Measurements from ENCODE around the gene RPL10.

DNA sequence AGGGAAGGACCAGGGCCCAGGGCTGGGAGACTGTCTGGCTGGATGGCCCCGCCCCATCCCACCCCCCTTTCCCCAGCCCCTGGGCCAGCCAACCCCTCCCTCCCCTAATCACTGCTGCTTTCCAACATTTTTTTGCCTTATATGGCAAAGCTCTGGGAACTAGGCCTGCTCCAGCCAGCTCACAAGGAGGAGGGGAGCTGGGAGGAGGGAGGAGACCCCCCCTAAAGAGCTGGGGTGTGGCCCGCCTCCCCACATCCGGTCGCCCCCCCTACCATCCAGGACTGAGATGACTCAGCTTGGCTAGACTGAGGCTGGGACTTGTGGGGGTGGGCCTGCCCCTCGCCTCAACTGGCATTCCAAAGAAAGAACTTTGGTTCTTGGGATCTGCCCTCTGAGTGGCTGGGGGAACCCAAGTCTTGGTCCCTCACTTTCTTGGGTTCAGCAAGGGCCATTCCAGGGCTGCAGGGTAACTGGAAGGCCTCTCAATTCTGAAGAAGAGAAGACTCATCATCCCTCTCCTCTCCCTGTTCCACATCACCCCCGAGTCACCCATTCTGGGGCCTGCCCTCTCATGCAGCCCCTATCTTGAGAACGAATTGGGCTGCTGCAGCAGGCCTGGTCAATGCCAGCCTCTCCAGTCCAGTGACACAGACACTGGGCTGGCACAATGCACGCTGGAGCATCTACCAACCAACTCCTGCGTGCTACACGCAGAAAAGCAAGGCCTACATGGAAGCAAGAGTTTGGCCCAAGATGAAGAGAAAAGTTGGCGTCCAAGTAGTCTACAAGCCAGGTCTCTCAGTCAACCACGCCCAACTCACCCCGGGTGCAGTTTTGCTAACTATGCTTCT lies 28.5 kb upstream of the RPL10 start:
- 0 out of 2 replicates have a peak, but pooled peaks have one; percentile 20 for TF ChIP-seq SIN3A (IDR thresholded peaks at IDR 0.05; ENCODE audit: borderline replicate concordance, insufficient read depth, low read depth, low read length)
- no peak for TF ChIP-seq TCF7L2 (IDR thresholded peaks at IDR 0.05; ENCODE audit: low read depth, low read length)
